Osteoblast (primary cell): Measurements from ENCODE around the gene NOSIP. TPM values are rescaled to one million over a fixed set of nuclear protein-coding genes. Genes with fewer than 3 reads are reported as not detected.
"Not testable (repeated sequence)": the region's sequence is repeated elsewhere in the genome, so short reads cannot be mapped to it uniquely, and the experiment has no call there.

Experiments used
- DNase-seq: peaks from one replicate; pipeline ENCODE4 v3.0.0; 2011; ENCODE audit warnings: low spot score, mixed read lengths; ENCODE audit not compliant: insufficient read length; ENCODE audit errors: missing footprints
- H2AFZ ChIP-seq: 2 replicates; pipeline ENCODE4 v1.6.0; 2011; ENCODE audit warnings: mild to moderate bottlenecking, low read length
- H3K27ac ChIP-seq: 2 replicates; pipeline ENCODE4 v1.5.1; 2011; ENCODE audit warnings: mild to moderate bottlenecking, low read depth, low read length, moderate library complexity
- H3K27me3 ChIP-seq: 2 replicates; pipeline ENCODE4 v1.6.0; 2012; ENCODE audit warnings: mild to moderate bottlenecking, control low read depth, inconsistent platforms, low read length, moderate library complexity; ENCODE audit not compliant: insufficient read depth
- H3K36me3 ChIP-seq: 2 replicates; pipeline ENCODE4 v1.5.1; 2011; ENCODE audit warnings: mild to moderate bottlenecking, low read length, control low read depth, moderate library complexity; ENCODE audit not compliant: insufficient read depth
- H3K4me1 ChIP-seq: 2 replicates; pipeline ENCODE4 v1.5.1; 2011; ENCODE audit warnings: mild to moderate bottlenecking, low read length, control low read depth, moderate library complexity; ENCODE audit not compliant: insufficient read depth
- H3K4me2 ChIP-seq: 2 replicates; pipeline ENCODE4 v1.6.0; 2011; ENCODE audit warnings: mild to moderate bottlenecking, low read length; ENCODE audit not compliant: insufficient read depth
- H3K4me3 ChIP-seq: fragments of 200-600 bp; sonication (generic); 3 replicates; pipeline ENCODE4 v1.5.1; 2012; ENCODE audit warnings: mild to moderate bottlenecking, low read length, inconsistent platforms; ENCODE audit not compliant: insufficient read depth
- H3K79me2 ChIP-seq: 2 replicates; pipeline ENCODE4 v1.6.0; 2012; ENCODE audit warnings: mild to moderate bottlenecking, low read length, control low read depth, inconsistent platforms; ENCODE audit not compliant: insufficient read depth
- H3K9me3 ChIP-seq: 2 replicates; pipeline ENCODE4 v1.5.1; 2011; ENCODE audit warnings: low read depth, low read length, control low read depth
- H4K20me1 ChIP-seq: 2 replicates; pipeline ENCODE4 v1.6.0; 2012; ENCODE audit warnings: mild to moderate bottlenecking, low read length, control low read depth; ENCODE audit not compliant: insufficient read depth
- total RNA-seq: library from RNA; depleted of rRNA; stranded (reverse); fragments of >200 nt; gene quantifications from 2 replicates; pipeline ENCODE4 v1.2.3, GENCODE V29; 2012
- TF ChIP-seq, protein P1 (sequence below): IDR thresholded peaks from 2 replicates; pipeline ENCODE4 v1.5.1; 2011; ENCODE audit warnings: mild to moderate bottlenecking, low read depth, low read length, moderate library complexity; ENCODE audit errors: extremely low read depth

NOSIP gene
- total RNA-seq, 1 donor = 68.0 TPM

- Histone ChIP-seq H3K36me3 (peaks cover 18% of the 10 kb centered on the region), H3K9me3 (no peaks in the 10 kb centered on the region), H3K4me3 (no peak overlapping the region), H3K4me2 (no peak overlapping the region), H3K4me1 (no peaks in the 10 kb centered on the region), H3K27me3 (no peaks in the 10 kb centered on the region), H4K20me1 (peaks cover 5% of the 10 kb centered on the region), H2AFZ (no peak overlapping the region), H3K79me2 (peaks cover 6% of the 10 kb centered on the region), H3K27ac (no peak overlapping the region)
- DNase-seq = peak; percentile 10
- TF ChIP-seq, protein P1, sequence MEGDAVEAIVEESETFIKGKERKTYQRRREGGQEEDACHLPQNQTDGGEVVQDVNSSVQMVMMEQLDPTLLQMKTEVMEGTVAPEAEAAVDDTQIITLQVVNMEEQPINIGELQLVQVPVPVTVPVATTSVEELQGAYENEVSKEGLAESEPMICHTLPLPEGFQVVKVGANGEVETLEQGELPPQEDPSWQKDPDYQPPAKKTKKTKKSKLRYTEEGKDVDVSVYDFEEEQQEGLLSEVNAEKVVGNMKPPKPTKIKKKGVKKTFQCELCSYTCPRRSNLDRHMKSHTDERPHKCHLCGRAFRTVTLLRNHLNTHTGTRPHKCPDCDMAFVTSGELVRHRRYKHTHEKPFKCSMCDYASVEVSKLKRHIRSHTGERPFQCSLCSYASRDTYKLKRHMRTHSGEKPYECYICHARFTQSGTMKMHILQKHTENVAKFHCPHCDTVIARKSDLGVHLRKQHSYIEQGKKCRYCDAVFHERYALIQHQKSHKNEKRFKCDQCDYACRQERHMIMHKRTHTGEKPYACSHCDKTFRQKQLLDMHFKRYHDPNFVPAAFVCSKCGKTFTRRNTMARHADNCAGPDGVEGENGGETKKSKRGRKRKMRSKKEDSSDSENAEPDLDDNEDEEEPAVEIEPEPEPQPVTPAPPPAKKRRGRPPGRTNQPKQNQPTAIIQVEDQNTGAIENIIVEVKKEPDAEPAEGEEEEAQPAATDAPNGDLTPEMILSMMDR = no peak
Observed at GRCh38 chr19:49624967-49625910, 44.9 kb upstream of the NOSIP start.

- H3K27me3 ChIP-seq, H3K4me3 ChIP-seq, DNase-seq, H3K4me2 ChIP-seq, H3K9me3 ChIP-seq, H3K27ac ChIP-seq, H2AFZ ChIP-seq: not testable (repeated sequence)
- Histone ChIP-seq H3K4me1 (peaks cover 17% of the 10 kb centered on the region), H4K20me1 (peaks cover 34% of the 10 kb centered on the region), H3K36me3 (peaks cover 43% of the 10 kb centered on the region), H3K79me2 (peaks cover 32% of the 10 kb centered on the region)
Observed at GRCh38 chr19:49617860-49618259, 37.5 kb upstream of the NOSIP start.

GRCh38 chr19:49616945-49617344, 36.6 kb upstream of the NOSIP start:
- H3K4me2 ChIP-seq = no peak overlapping the region
- no peaks in the 10 kb centered on the region for H3K27me3 ChIP-seq
- DNase-seq = no peak
- H3K9me3 ChIP-seq = no peaks in the 10 kb centered on the region
- H3K36me3 ChIP-seq = peaks cover 43% of the 10 kb centered on the region
- no peak overlapping the region for H3K4me3 ChIP-seq
- peaks cover 37% of the 10 kb centered on the region for H4K20me1 ChIP-seq
- TF ChIP-seq, protein P1 = no peak
- peaks cover 41% of the 10 kb centered on the region for H3K79me2 ChIP-seq
- no peak overlapping the region for H2AFZ ChIP-seq
- no peak overlapping the region for H3K27ac ChIP-seq
- peaks cover 18% of the 10 kb centered on the region for H3K4me1 ChIP-seq

DNA sequence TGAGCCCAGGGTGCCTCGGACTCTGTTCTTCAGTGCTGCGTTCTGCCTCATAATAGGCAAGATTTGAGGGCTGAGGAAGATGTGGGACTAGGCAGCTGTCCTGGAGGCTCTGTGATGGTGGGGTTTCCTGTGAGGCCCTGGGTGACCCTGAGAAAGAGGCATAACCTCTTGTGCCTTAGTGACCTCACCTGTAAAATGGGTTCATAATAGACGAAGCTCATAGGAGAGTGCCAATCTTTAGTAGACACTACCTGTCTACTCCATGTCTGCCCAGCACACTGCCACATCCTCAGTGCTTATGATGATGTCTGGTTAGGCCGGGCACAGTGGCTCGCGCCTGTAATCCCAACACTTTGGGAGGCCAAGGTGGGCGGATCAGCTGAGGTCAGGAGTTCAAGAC, 36.2 kb upstream of the NOSIP start:
- no peak overlapping the region for H2AFZ ChIP-seq
- H3K9me3 ChIP-seq = no peaks in the 10 kb centered on the region
- TF ChIP-seq, protein P1 = no peak
- H3K4me3 ChIP-seq = no peak overlapping the region
- H3K27ac ChIP-seq = no peak overlapping the region
- DNase-seq = no peak
- H3K4me2 ChIP-seq = no peak overlapping the region
- H4K20me1 ChIP-seq = peaks cover 34% of the 10 kb centered on the region
- H3K36me3 ChIP-seq = peaks cover 39% of the 10 kb centered on the region
- H3K4me1 ChIP-seq = peaks cover 18% of the 10 kb centered on the region
- no peaks in the 10 kb centered on the region for H3K27me3 ChIP-seq
- H3K79me2 ChIP-seq = peaks cover 39% of the 10 kb centered on the region
